H9 (cell line): ENCODE measurements around the gene CCDC70. TPM values are rescaled to one million over a fixed set of nuclear protein-coding genes. Genes with fewer than 3 reads are reported as not detected.

ENCODE experiments used
- DNase-seq: peaks from one replicate; pipeline ENCODE4 v3.0.0-alpha.2; 2017
- H2AFZ ChIP-seq: one replicate; pipeline ENCODE4 v1.6.1; 2013; ENCODE audit warnings: mild to moderate bottlenecking, low read length, control low read depth, moderate library complexity
- H2AK5ac ChIP-seq: 2 replicates; pipeline ENCODE4 v1.6.1; 2013; ENCODE audit warnings: low read length, control low read depth, mixed read lengths; ENCODE audit not compliant: insufficient read length
- H2BK120ac ChIP-seq: one replicate; pipeline ENCODE4 v1.6.1; 2013; ENCODE audit warnings: low read depth, mild to moderate bottlenecking, low read length, control low read depth, inconsistent platforms; ENCODE audit not compliant: poor library complexity, severe bottlenecking
- H2BK12ac ChIP-seq: 2 replicates; pipeline ENCODE4 v1.6.1; 2013; ENCODE audit warnings: low read length, control low read depth, mixed read lengths, low read depth; ENCODE audit not compliant: insufficient read length
- H2BK15ac ChIP-seq: 2 replicates; pipeline ENCODE4 v1.6.1; 2013; ENCODE audit warnings: low read depth, low read length, control low read depth
- H2BK20ac ChIP-seq: one replicate; pipeline ENCODE4 v1.6.1; 2013; ENCODE audit warnings: low read depth, mild to moderate bottlenecking, low read length, control low read depth, inconsistent platforms; ENCODE audit not compliant: poor library complexity, severe bottlenecking
- H2BK5ac ChIP-seq: 2 replicates; pipeline ENCODE4 v1.6.1; 2013; ENCODE audit warnings: low read length, control low read depth, mixed read lengths; ENCODE audit not compliant: insufficient read length
- H3K14ac ChIP-seq: 2 replicates; pipeline ENCODE4 v1.6.1; 2013; ENCODE audit warnings: low read length, control low read depth; ENCODE audit not compliant: insufficient read depth
- H3K18ac ChIP-seq: 2 replicates; pipeline ENCODE4 v1.6.1; 2013; ENCODE audit warnings: low read depth, mild to moderate bottlenecking, mixed read lengths, low read length, control low read depth; ENCODE audit not compliant: insufficient read length
- H3K23ac ChIP-seq: 2 replicates; pipeline ENCODE4 v1.6.1; 2013; ENCODE audit warnings: low read length, control low read depth, mixed read lengths, low read depth; ENCODE audit not compliant: insufficient read length
- H3K23me2 ChIP-seq: 2 replicates; pipeline ENCODE4 v1.6.1; 2013; ENCODE audit warnings: low read depth, mild to moderate bottlenecking, mixed read lengths, low read length, control low read depth; ENCODE audit not compliant: insufficient read length, poor library complexity, severe bottlenecking
- H3K27ac ChIP-seq: 2 replicates; pipeline ENCODE4 v1.5.1; 2013; ENCODE audit warnings: low read length, control low read depth, mixed read lengths, low read depth; ENCODE audit not compliant: insufficient read length
- H3K27me3 ChIP-seq: 2 replicates; pipeline ENCODE4 v1.6.1; 2013; ENCODE audit warnings: low read length, control low read depth, inconsistent platforms; ENCODE audit not compliant: insufficient read depth
- H3K4ac ChIP-seq: 2 replicates; pipeline ENCODE4 v1.6.1; 2013; ENCODE audit warnings: low read depth, mild to moderate bottlenecking, control low read depth, inconsistent platforms, low read length, moderate library complexity
- H3K4me1 ChIP-seq: 2 replicates; pipeline ENCODE4 v1.6.1; 2013; ENCODE audit warnings: low read length, control low read depth, inconsistent platforms; ENCODE audit not compliant: insufficient read depth
- H3K4me2 ChIP-seq: 2 replicates; pipeline ENCODE4 v1.6.1; 2013; ENCODE audit warnings: low read length, control low read depth, mixed read lengths; ENCODE audit not compliant: insufficient read length, insufficient read depth
- H3K56ac ChIP-seq: 2 replicates; pipeline ENCODE4 v1.6.1; 2013; ENCODE audit warnings: low read depth, mild to moderate bottlenecking, mixed read lengths, low read length, control low read depth; ENCODE audit not compliant: insufficient read length
- H3K79me1 ChIP-seq: 2 replicates; pipeline ENCODE4 v1.6.1; 2013; ENCODE audit warnings: low read depth, mild to moderate bottlenecking, moderate library complexity, low read length, control low read depth, inconsistent platforms; ENCODE audit not compliant: insufficient read depth, poor library complexity, severe bottlenecking
- H3K79me2 ChIP-seq: 2 replicates; pipeline ENCODE4 v1.6.1; 2013; ENCODE audit warnings: low read length, control low read depth, inconsistent platforms; ENCODE audit not compliant: insufficient read depth
- H3K9ac ChIP-seq: 2 replicates; pipeline ENCODE4 v1.6.1; 2013; ENCODE audit warnings: low read length, control low read depth, mixed read lengths; ENCODE audit not compliant: insufficient read length; ENCODE audit errors: extremely low read depth
- H3K9me3 ChIP-seq: one replicate; pipeline ENCODE4 v1.6.1; 2013; ENCODE audit warnings: low read depth, low read length, inconsistent platforms; ENCODE audit not compliant: control insufficient read depth
- H3T11ph ChIP-seq: one replicate; pipeline ENCODE4 v1.6.1; 2013; ENCODE audit warnings: mild to moderate bottlenecking, low read length, control low read depth, inconsistent platforms
- H4K20me1 ChIP-seq: one replicate; pipeline ENCODE4 v1.6.1; 2013; ENCODE audit not compliant: control insufficient read depth, insufficient read length, insufficient read depth
- H4K5ac ChIP-seq: 2 replicates; pipeline ENCODE4 v1.6.1; 2013; ENCODE audit warnings: low read depth, mild to moderate bottlenecking, mixed read lengths, low read length, control low read depth; ENCODE audit not compliant: insufficient read length
- H4K8ac ChIP-seq: replicated peaks from 2 replicates; pipeline ENCODE4 v1.6.1; 2013; ENCODE audit warnings: low read length, control low read depth, mixed read lengths, low read depth; ENCODE audit not compliant: insufficient read length
- H4K91ac ChIP-seq: 2 replicates; pipeline ENCODE4 v1.6.1; 2013; ENCODE audit warnings: low read depth, mild to moderate bottlenecking, moderate library complexity, mixed read lengths, low read length, control low read depth; ENCODE audit not compliant: insufficient read length
- H3K27ac Mint-ChIP-seq, 3 experiments: 2 replicates in 2 of 3; 3 replicates in 1 of 3; pipeline ENCODE4 v1.8.0; 2020 to 2021; ENCODE audit warnings: mixed read lengths in 3 of 3, mild to moderate bottlenecking in 1 of 3, moderate library complexity in 1 of 3
- H3K27me3 Mint-ChIP-seq: 2 replicates; pipeline ENCODE4 v1.8.0; 2021; ENCODE audit warnings: low read depth, mild to moderate bottlenecking, moderate library complexity, mixed read lengths
- H3K36me3 Mint-ChIP-seq, 3 experiments: 2 replicates in 2 of 3; 3 replicates in 1 of 3; pipeline ENCODE4 v1.8.0; 2020 to 2021; ENCODE audit warnings: low read depth in 3 of 3, mixed read lengths in 3 of 3; ENCODE audit not compliant: insufficient read depth in 1 of 3
- H3K4me1 Mint-ChIP-seq, 2 experiments: 2 replicates each; pipeline ENCODE4 v1.8.0; 2020; ENCODE audit warnings: mixed read lengths in 2 of 2
- H3K4me3 Mint-ChIP-seq, 2 experiments: 2 replicates in 1 of 2; 3 replicates in 1 of 2; pipeline ENCODE4 v1.8.0; 2020 to 2021; ENCODE audit warnings: mild to moderate bottlenecking in 2 of 2, mixed read lengths in 2 of 2, moderate library complexity in 1 of 2
- H3K9me3 Mint-ChIP-seq, 2 experiments: 2 replicates in 1 of 2; 3 replicates in 1 of 2; pipeline ENCODE4 v1.8.0; 2020; ENCODE audit warnings: mild to moderate bottlenecking in 2 of 2, mixed read lengths in 2 of 2, moderate library complexity in 1 of 2
- CTCF ChIP-seq: fragments of 200-600 bp; sonication (generic); conservative IDR thresholded peaks from 3 replicates; pipeline ENCODE4 v1.8.0; 2021; ENCODE audit warnings: antibody characterized with exemption, mild to moderate bottlenecking
- WGBS: extraction: QIAGEN DNeasy Blood & Tissue Kit; methylation state at CpG from one replicate; pipeline ENCODE4 v1.1.7; 2013; ENCODE audit warnings: missing lambda C conversion rate, low lambda C conversion rate, mixed read lengths; ENCODE audit not compliant: insufficient read length; ENCODE audit errors: extremely low coverage; 5-methylcytosine and 5-hydroxymethylcytosine counted together
- total RNA-seq: library from RNA; stranded (reverse); gene quantifications from 2 replicates; pipeline ENCODE4 v1.2.1, GENCODE V29; 2021

The CCDC70 gene
- total RNA-seq, 1 experiment from 2014 or later = not detected

- TF ChIP-seq CTCF = no peak
- Histone ChIP-seq H3K79me2 (no peaks in the 10 kb centered on the region), H2BK20ac (no peak overlapping the region), H4K20me1 (peaks cover 2% of the 10 kb centered on the region), H3K79me1 (no peaks in the 10 kb centered on the region), H3K4me1 (no peaks in the 10 kb centered on the region), H2BK15ac (no peak overlapping the region), H3K27ac (no peak overlapping the region), H3K23me2 (no peaks in the 10 kb centered on the region), H3K14ac (no peak overlapping the region), H2AK5ac (no peak overlapping the region), H2BK120ac (no peak overlapping the region), H3K27me3 (no peaks in the 10 kb centered on the region), H3T11ph (no peak overlapping the region), H3K56ac (no peak overlapping the region), H4K5ac (no peak overlapping the region), H4K91ac (no peak overlapping the region), H3K23ac (no peak overlapping the region), H3K4ac (no peak overlapping the region), H3K9me3 (no peaks in the 10 kb centered on the region), H2BK12ac (no peak overlapping the region), H3K18ac (no peak overlapping the region), H3K4me2 (no peak overlapping the region), H2BK5ac (no peak overlapping the region), H4K8ac (no peak overlapping the region), H2AFZ (no peak overlapping the region), H3K9ac (no peak overlapping the region)
- Mint-ChIP-seq H3K36me3 (no peaks in the 10 kb centered on the region), H3K27me3 (peaks cover 3% of the 10 kb centered on the region), H3K4me3 (no peak overlapping the region), H3K4me1 (no peaks in the 10 kb centered on the region), H3K27ac (no peak overlapping the region), H3K9me3 (no peaks in the 10 kb centered on the region)
- DNase-seq = no peak
- no CpG with 5 or more reads among the region's 3 CpGs for WGBS
These were observed 8.8 kb downstream of the CCDC70 start for GRCh38 chr13:51870616-51871015.
